Activated naive CD4-positive, alpha-beta T cell treated with anti-CD3 and anti-CD28 coated beads, Interleukin-2, amount 50 U/mL, for 72 hours (primary cell): Measurements from ENCODE around the gene PAMR1. TPM values are rescaled to one million over a fixed set of nuclear protein-coding genes. Genes with fewer than 3 reads are reported as not detected.
"Not testable (repeated sequence)": the region's sequence is repeated elsewhere in the genome, so short reads cannot be mapped to it uniquely, and the experiment has no call there.

Experiments
- ATAC-seq, 2 donors: fragments of 150-1000 bp; cut with Tn5 transposase; 2 replicates each; pipeline ENCODE4 v1.10.0; 2021; ENCODE audit warnings: mild to moderate bottlenecking in 2 of 2, moderate library complexity in 2 of 2
- DNase-seq, 2 donors: peaks; one replicate each; pipeline ENCODE4 v3.0.0; 2021 to 2022; ENCODE audit warnings: low spot score in 2 of 2
- H3K27ac Mint-ChIP-seq, 2 donors: one replicate each; pipeline ENCODE4 v1.8.0; 2022; ENCODE audit warnings: mild to moderate bottlenecking in 2 of 2, mixed read lengths in 2 of 2
- H3K36me3 Mint-ChIP-seq, 2 donors: one replicate each; pipeline ENCODE4 v1.8.0; 2022; ENCODE audit warnings: mixed read lengths in 2 of 2
- H3K9me3 Mint-ChIP-seq, 2 donors: one replicate each; pipeline ENCODE4 v1.8.0; 2022; ENCODE audit warnings: mixed read lengths in 2 of 2
- total RNA-seq, 2 donors: library from RNA; stranded (reverse); gene quantifications; one replicate each; pipeline ENCODE4 v1.2.3, GENCODE V29; 2022

Gene PAMR1
- total RNA-seq, 2 donors from 2014 or later: not detected

GRCh38 chr11:35522091-35522490 is 3.3 kb downstream of the PAMR1 start:
- not testable (repeated sequence) for DNase-seq, H3K27ac Mint-ChIP-seq, ATAC-seq, H3K36me3 Mint-ChIP-seq, H3K9me3 Mint-ChIP-seq

- DNase-seq (no peak), ATAC-seq (no peak)
- Mint-ChIP-seq H3K9me3 (no peaks in the 10 kb centered on the region), H3K27ac (no peak overlapping the region), H3K36me3 (no peaks in the 10 kb centered on the region)
These were observed 5.0 kb downstream of the PAMR1 start for GRCh38 chr11:35520376-35520775.

GRCh38 chr11:35518766-35519165 is 6.7 kb downstream of the PAMR1 start:
- DNase-seq (no peak), ATAC-seq (no peak)
- Mint-ChIP-seq H3K36me3 (no peaks in the 10 kb centered on the region), H3K9me3 (no peaks in the 10 kb centered on the region), H3K27ac (no peak overlapping the region)

- Mint-ChIP-seq H3K27ac (no peak overlapping the region), H3K36me3 (no peaks in the 10 kb centered on the region)
- no peak for ATAC-seq
These were observed 7.9 kb downstream of the PAMR1 start for GRCh38 chr11:35517481-35517880.

GRCh38 chr11:35516403-35516802 is 9.0 kb downstream of the PAMR1 start:
- no peak overlapping the region for H3K27ac Mint-ChIP-seq
- no peaks in the 10 kb centered on the region for H3K36me3 Mint-ChIP-seq
- no peak for ATAC-seq
- no peaks in the 10 kb centered on the region for H3K9me3 Mint-ChIP-seq
- DNase-seq: no peak

More at GRCh38 chr11:35517481-35517880, 7.9 kb downstream of the PAMR1 start:
- DNase-seq: no peak
- no peaks in the 10 kb centered on the region for H3K9me3 Mint-ChIP-seq

- no peak for DNase-seq
- Mint-ChIP-seq H3K27ac (no peak overlapping the region), H3K36me3 (no peaks in the 10 kb centered on the region), H3K9me3 (no peaks in the 10 kb centered on the region)
- ATAC-seq: no peak
These were observed 10.2 kb downstream of the PAMR1 start for GRCh38 chr11:35515224-35515623.

GRCh38 chr11:35514481-35514880 is 10.9 kb downstream of the PAMR1 start:
- ATAC-seq (no peak), DNase-seq (no peak)
- Mint-ChIP-seq H3K36me3 (no peaks in the 10 kb centered on the region), H3K27ac (no peak overlapping the region), H3K9me3 (no peaks in the 10 kb centered on the region)

GRCh38 chr11:35511666-35512065 is 13.8 kb downstream of the PAMR1 start:
- peaks cover 7 to 8% of the 10 kb centered on the region in 2 donors for H3K9me3 Mint-ChIP-seq
- no peak for DNase-seq
- H3K27ac Mint-ChIP-seq: no peak overlapping the region
- ATAC-seq: no peak
- peaks cover 6 to 7% of the 10 kb centered on the region in 2 donors for H3K36me3 Mint-ChIP-seq

- DNase-seq: no peak
- peaks cover 10 to 12% of the 10 kb centered on the region in 2 donors for H3K9me3 Mint-ChIP-seq
- H3K36me3 Mint-ChIP-seq: peaks cover 6 to 7% of the 10 kb centered on the region in 2 donors
- H3K27ac Mint-ChIP-seq: no peak overlapping the region
- no peak for ATAC-seq
These were observed 17.7 kb downstream of the PAMR1 start for GRCh38 chr11:35507688-35508087.

GRCh38 chr11:35501776-35502175 is 23.6 kb downstream of the PAMR1 start:
- H3K27ac Mint-ChIP-seq: no peak overlapping the region
- peaks cover 4 to 5% of the 10 kb centered on the region in 2 donors for H3K9me3 Mint-ChIP-seq
- ATAC-seq (no peak), DNase-seq (no peak)
- no peaks in the 10 kb centered on the region for H3K36me3 Mint-ChIP-seq

- no peak for DNase-seq
- Mint-ChIP-seq H3K36me3 (no peaks in the 10 kb centered on the region), H3K27ac (no peak overlapping the region), H3K9me3 (peaks cover 4% of the 10 kb centered on the region in 2 donors)
- no peak for ATAC-seq
These were observed 24.7 kb downstream of the PAMR1 start for GRCh38 chr11:35500744-35501143.

- H3K27ac Mint-ChIP-seq: no peak overlapping the region
- DNase-seq (no peak), ATAC-seq (no peak)
- H3K9me3 Mint-ChIP-seq: no peaks in the 10 kb centered on the region
- H3K36me3 Mint-ChIP-seq: no peaks in the 10 kb centered on the region
These were observed 29.0 kb downstream of the PAMR1 start for GRCh38 chr11:35496416-35496815.

GRCh38 chr11:35494957-35495490 is 30.4 kb downstream of the PAMR1 start:
- Mint-ChIP-seq H3K27ac (no peak overlapping the region), H3K36me3 (no peaks in the 10 kb centered on the region), H3K9me3 (no peaks in the 10 kb centered on the region)
- DNase-seq (no peak), ATAC-seq (no peak)

GRCh38 chr11:35491231-35491871 is 34.1 kb downstream of the PAMR1 start:
- Mint-ChIP-seq H3K27ac (no peak overlapping the region), H3K9me3 (no peaks in the 10 kb centered on the region), H3K36me3 (no peaks in the 10 kb centered on the region)
- ATAC-seq: no peak
- DNase-seq: no peak

- ATAC-seq: no peak
- H3K27ac Mint-ChIP-seq: no peak overlapping the region
- peaks cover 0 to 1% of the 10 kb centered on the region in 2 donors for H3K36me3 Mint-ChIP-seq
- H3K9me3 Mint-ChIP-seq: peaks cover under 1 to 3% of the 10 kb centered on the region in 2 donors
- no peak for DNase-seq
These were observed 37.3 kb downstream of the PAMR1 start for GRCh38 chr11:35488117-35488516.

- Mint-ChIP-seq H3K9me3 (peaks cover 6 to 7% of the 10 kb centered on the region in 2 donors), H3K36me3 (peaks cover 0 to 6% of the 10 kb centered on the region in 2 donors), H3K27ac (no peak overlapping the region)
- no peak for ATAC-seq
- no peak for DNase-seq
These were observed 37.8 kb downstream of the PAMR1 start for GRCh38 chr11:35487532-35488078.

- Mint-ChIP-seq H3K27ac (no peak overlapping the region), H3K36me3 (peaks cover 0 to 13% of the 10 kb centered on the region in 2 donors), H3K9me3 (peaks cover 12 to 13% of the 10 kb centered on the region in 2 donors)
- no peak for DNase-seq
- no peak for ATAC-seq
These were observed 38.5 kb downstream of the PAMR1 start for GRCh38 chr11:35486934-35487333.

- ATAC-seq: no peak
- peaks cover 0 to 13% of the 10 kb centered on the region in 2 donors for H3K36me3 Mint-ChIP-seq
- H3K9me3 Mint-ChIP-seq: peaks cover 12 to 13% of the 10 kb centered on the region in 2 donors
- no peak overlapping the region for H3K27ac Mint-ChIP-seq
- DNase-seq: no peak
These were observed 39.0 kb downstream of the PAMR1 start for GRCh38 chr11:35486446-35486845.
